ENCODE measurements around the gene AADAC. TPM values are rescaled to one million over a fixed set of nuclear protein-coding genes. Genes with fewer than 3 reads are reported as not detected.

AADAC gene
- total RNA-seq, 1 donor, result not detected

DNA sequence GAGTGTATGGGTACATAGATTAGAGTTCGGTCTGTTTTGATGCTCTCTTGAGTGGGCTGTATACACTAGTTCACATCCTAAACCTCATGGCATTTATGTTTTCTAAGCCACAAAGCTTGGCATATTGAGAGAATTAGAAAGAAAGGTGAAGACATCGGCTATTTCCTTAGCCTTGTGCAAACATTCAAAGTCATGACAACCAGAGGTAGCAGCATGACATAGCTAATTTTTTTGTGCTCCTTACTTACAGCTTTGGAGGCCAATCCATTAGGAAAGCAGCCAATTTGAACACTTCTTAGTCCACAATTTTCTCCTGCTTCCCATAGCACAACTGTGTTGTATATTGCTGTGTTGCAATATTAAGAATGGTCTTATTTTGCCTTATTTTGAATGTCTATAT lies 21.5 kb upstream of the AADAC start:
- H3K4me1 ChIP-seq (ENCODE audit: insufficient read depth, low read length), result peaks cover 8% of the 10 kb centered on the region
- H3K36me3 ChIP-seq (ENCODE audit: insufficient read depth, low read length), result no peaks in the 10 kb centered on the region
- no peaks in the 10 kb centered on the region for H3K27me3 ChIP-seq (ENCODE audit: insufficient read depth, low read length)
- no peaks in the 10 kb centered on the region for H3K79me2 ChIP-seq (ENCODE audit: insufficient read depth, low read length)
- H2AFZ ChIP-seq (ENCODE audit: low read length), result no peak overlapping the region
- DNase-seq (ENCODE audit: insufficient read length, low spot score, missing footprints), result no peak
- H4K20me1 ChIP-seq (ENCODE audit: insufficient read depth, low read length), result no peaks in the 10 kb centered on the region
- H3K27ac ChIP-seq (ENCODE audit: low read depth, low read length), result no peak overlapping the region
- no peak overlapping the region for H3K4me3 ChIP-seq (ENCODE audit: insufficient read depth, low read length)
- no peak overlapping the region for H3K4me2 ChIP-seq (ENCODE audit: insufficient read depth, low read length)
- H3K9me3 ChIP-seq (ENCODE audit: low read depth, low read length), result no peaks in the 10 kb centered on the region
- TF ChIP-seq, protein P1, sequence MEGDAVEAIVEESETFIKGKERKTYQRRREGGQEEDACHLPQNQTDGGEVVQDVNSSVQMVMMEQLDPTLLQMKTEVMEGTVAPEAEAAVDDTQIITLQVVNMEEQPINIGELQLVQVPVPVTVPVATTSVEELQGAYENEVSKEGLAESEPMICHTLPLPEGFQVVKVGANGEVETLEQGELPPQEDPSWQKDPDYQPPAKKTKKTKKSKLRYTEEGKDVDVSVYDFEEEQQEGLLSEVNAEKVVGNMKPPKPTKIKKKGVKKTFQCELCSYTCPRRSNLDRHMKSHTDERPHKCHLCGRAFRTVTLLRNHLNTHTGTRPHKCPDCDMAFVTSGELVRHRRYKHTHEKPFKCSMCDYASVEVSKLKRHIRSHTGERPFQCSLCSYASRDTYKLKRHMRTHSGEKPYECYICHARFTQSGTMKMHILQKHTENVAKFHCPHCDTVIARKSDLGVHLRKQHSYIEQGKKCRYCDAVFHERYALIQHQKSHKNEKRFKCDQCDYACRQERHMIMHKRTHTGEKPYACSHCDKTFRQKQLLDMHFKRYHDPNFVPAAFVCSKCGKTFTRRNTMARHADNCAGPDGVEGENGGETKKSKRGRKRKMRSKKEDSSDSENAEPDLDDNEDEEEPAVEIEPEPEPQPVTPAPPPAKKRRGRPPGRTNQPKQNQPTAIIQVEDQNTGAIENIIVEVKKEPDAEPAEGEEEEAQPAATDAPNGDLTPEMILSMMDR (IDR thresholded peaks at IDR 0.05; ENCODE audit: extremely low read depth, low read depth, low read length), result no peak

GRCh38 chr3:151793636-151794035 lies 20.3 kb upstream of the AADAC start:
- no peak overlapping the region for H3K4me2 ChIP-seq (ENCODE audit: insufficient read depth, low read length)
- no peak for DNase-seq (ENCODE audit: insufficient read length, low spot score, missing footprints)
- no peaks in the 10 kb centered on the region for H3K79me2 ChIP-seq (ENCODE audit: insufficient read depth, low read length)

DNA sequence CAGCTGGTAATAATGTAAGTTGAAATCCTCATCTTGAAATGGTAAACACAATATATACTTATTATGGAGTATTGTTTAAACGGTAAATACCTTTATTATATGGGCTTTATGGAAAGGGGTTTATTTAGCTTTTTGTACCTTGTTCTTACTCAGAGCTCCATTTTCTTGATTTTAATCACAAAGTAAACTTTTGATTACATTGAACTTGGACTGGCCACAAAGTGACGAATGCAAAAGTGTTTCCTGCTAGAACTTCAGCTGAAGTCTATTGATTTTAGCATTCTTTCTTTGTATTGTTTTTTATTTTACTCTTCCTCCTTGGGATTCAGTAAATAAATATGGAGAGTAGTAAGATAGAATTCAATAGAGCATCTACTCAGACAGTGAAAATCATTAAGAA lies 19.8 kb upstream of the AADAC start:
- Histone ChIP-seq H3K27ac (ENCODE audit: low read depth, low read length) (no peak overlapping the region), H3K4me2 (ENCODE audit: insufficient read depth, low read length) (no peak overlapping the region), H3K4me1 (ENCODE audit: insufficient read depth, low read length) (peaks cover 8% of the 10 kb centered on the region), H3K79me2 (ENCODE audit: insufficient read depth, low read length) (no peaks in the 10 kb centered on the region), H3K4me3 (ENCODE audit: insufficient read depth, low read length) (no peak overlapping the region), H3K9me3 (ENCODE audit: low read depth, low read length) (no peaks in the 10 kb centered on the region), H4K20me1 (ENCODE audit: insufficient read depth, low read length) (no peaks in the 10 kb centered on the region), H3K36me3 (ENCODE audit: insufficient read depth, low read length) (no peaks in the 10 kb centered on the region), H2AFZ (ENCODE audit: low read length) (no peak overlapping the region), H3K27me3 (ENCODE audit: insufficient read depth, low read length) (no peaks in the 10 kb centered on the region)
- TF ChIP-seq, protein P1 (IDR thresholded peaks at IDR 0.05; ENCODE audit: extremely low read depth, low read depth, low read length), result no peak
- no peak for DNase-seq (ENCODE audit: insufficient read length, low spot score, missing footprints)

More at GRCh38 chr3:151793636-151794035, 20.3 kb upstream of the AADAC start:
- TF ChIP-seq, protein P1 (IDR thresholded peaks at IDR 0.05; ENCODE audit: extremely low read depth, low read depth, low read length), result no peak
- peaks cover 8% of the 10 kb centered on the region for H3K4me1 ChIP-seq (ENCODE audit: insufficient read depth, low read length)
- no peak overlapping the region for H3K4me3 ChIP-seq (ENCODE audit: insufficient read depth, low read length)
- H3K27ac ChIP-seq (ENCODE audit: low read depth, low read length), result no peak overlapping the region
- H3K9me3 ChIP-seq (ENCODE audit: low read depth, low read length), result no peaks in the 10 kb centered on the region
- H3K36me3 ChIP-seq (ENCODE audit: insufficient read depth, low read length), result no peaks in the 10 kb centered on the region
- no peaks in the 10 kb centered on the region for H3K27me3 ChIP-seq (ENCODE audit: insufficient read depth, low read length)
- H4K20me1 ChIP-seq (ENCODE audit: insufficient read depth, low read length), result no peaks in the 10 kb centered on the region
- no peak overlapping the region for H2AFZ ChIP-seq (ENCODE audit: low read length)

- H3K79me2 ChIP-seq (ENCODE audit: insufficient read depth, low read length), result no peaks in the 10 kb centered on the region
- TF ChIP-seq, protein P1 (IDR thresholded peaks at IDR 0.05; ENCODE audit: extremely low read depth, low read depth, low read length), result no peak
- no peak overlapping the region for H2AFZ ChIP-seq (ENCODE audit: low read length)
- H3K36me3 ChIP-seq (ENCODE audit: insufficient read depth, low read length), result no peaks in the 10 kb centered on the region
- no peaks in the 10 kb centered on the region for H3K27me3 ChIP-seq (ENCODE audit: insufficient read depth, low read length)
- H3K4me3 ChIP-seq (ENCODE audit: insufficient read depth, low read length), result no peak overlapping the region
- no peak overlapping the region for H3K27ac ChIP-seq (ENCODE audit: low read depth, low read length)
- no peak overlapping the region for H3K4me2 ChIP-seq (ENCODE audit: insufficient read depth, low read length)
- peak; percentile 62 for DNase-seq (ENCODE audit: insufficient read length, low spot score, missing footprints)
- no peaks in the 10 kb centered on the region for H4K20me1 ChIP-seq (ENCODE audit: insufficient read depth, low read length)
- H3K9me3 ChIP-seq (ENCODE audit: low read depth, low read length), result no peaks in the 10 kb centered on the region
- H3K4me1 ChIP-seq (ENCODE audit: insufficient read depth, low read length), result peaks cover 8% of the 10 kb centered on the region
These were observed 18.6 kb upstream of the AADAC start for GRCh38 chr3:151795276-151795675.
